Lung microvascular endothelial cell (primary cell): ENCODE results near the gene TMEM135. TPM values are rescaled to one million over a fixed set of nuclear protein-coding genes. Genes with fewer than 3 reads are reported as not detected.
"Not testable (repeated sequence)": the region's sequence is repeated elsewhere in the genome, so short reads cannot be mapped to it uniquely, and the experiment has no call there.

Source experiments
- DNase-seq, 2 donors: peaks; one replicate each; pipeline versions ENCODE4 v3.0.0 to v3.0.0-alpha.2; 2010; ENCODE audit warnings: low read depth in 2 of 2
- total RNA-seq: library from RNA; depleted of rRNA; stranded (reverse); fragments of >200 nt; gene quantifications from 2 replicates; pipeline ENCODE4 v1.2.1, GENCODE V29; 2014

TMEM135 gene
- 14.9 and 18.5 TPM in 2 replicates for total RNA-seq

DNA sequence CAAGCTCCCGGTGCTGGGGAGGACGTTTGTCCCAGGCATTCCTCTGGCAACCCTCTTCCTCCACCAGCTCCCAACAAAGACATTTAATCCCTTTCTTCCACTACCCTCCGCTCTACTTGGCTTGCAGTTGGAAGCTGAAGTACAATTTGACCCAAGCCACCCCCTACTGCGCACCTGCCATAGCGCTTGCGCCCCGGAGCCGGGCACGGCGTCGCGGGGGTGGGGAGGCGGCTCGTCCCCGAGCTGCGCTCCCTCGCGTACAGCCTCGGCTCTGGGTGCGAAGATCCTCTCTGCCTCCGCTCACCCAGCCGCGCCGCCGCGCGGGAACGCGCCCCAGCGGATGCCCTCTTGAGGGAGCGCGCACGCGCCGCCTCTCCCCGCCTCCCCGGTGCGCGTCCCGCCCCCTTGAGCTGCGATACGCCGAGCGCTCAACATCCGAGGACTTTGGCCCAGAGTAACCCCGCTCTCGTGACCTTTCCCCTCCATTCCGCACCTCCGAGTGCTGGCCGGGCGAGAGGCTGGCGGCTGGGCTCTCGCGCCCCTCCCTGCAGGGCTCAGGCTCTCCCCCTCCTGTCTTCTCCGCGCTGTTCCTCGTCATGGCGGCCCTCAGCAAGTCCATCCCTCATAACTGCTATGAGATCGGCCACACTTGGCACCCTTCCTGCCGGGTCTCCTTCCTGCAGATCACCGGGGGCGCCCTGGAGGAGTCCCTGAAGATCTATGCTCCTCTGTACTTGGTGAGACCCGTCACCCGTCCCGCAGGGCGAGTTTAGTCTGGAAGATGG is at the start of gene TMEM135:
TSS of gene TMEM135 (plus strand) at position 485 of the 785 bp plus-strand sequence. CDS start at position 597, 112 bp downstream.
- DNase-seq = peak; percentile 90 to 92

DNA sequence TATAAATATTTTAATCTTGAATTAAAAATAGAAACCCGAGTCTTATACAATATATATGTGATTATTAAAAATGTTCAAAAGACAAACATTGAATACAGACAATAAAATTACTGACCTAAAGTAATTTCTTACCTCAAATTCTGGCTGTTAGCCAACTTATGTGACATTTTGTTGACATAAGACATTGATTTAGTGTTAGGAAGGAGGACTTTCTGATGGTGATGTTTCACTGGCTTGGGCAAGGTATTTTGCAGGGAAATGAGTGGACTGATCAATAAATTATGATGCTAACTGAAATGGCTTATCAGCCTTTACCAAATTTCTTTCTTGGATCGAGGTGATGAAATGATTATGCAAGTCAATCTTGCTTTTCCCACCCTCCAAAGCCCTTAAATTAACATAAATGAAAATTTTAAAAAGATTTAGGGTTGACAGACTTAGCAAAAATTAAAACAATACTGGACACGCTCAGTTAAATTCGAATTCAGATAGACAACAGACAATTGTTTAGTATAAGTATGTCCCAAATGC is 49.3 kb upstream of the TMEM135 start:
- DNase-seq = no peak

DNA sequence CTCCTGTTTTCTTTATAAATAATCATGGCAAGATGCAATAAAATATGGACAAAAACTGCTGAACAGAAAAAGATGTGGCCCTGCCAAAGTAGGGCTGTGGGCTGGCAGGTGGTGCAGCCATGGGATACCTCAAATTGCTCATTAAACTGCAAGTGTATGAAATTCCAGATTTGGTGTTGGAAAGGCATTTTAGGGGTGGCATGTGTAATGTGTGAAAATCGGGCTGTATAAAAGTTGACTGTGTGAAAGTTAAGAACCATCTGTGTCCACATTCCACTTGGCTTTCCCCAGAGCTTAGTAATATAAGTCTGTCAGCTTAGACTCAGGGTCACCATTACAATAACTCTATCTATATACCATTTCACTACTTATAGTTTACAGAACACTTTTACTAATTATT is 47.7 kb upstream of the TMEM135 start:
- DNase-seq = no peak

DNA sequence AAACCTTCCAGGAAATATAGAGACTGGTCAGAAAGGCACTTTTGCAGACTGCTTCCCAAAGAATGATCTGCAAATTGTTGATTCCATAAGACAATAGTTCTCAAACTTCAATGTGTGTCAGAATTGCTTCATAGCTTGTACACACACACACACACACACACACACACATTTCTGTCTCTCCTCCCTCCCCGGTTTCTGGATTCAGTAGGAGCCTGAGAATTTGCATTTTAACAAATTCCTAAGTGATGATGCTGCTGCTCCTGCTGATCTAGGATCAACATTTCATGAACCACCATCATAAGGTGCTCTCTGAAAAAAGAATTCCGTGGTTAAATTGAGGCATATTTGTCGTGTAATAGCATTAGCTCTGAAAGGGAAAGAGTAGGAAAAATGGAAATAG is 47.2 kb upstream of the TMEM135 start:
- peak in 1 of 2 donors; percentile 36 for DNase-seq

DNA sequence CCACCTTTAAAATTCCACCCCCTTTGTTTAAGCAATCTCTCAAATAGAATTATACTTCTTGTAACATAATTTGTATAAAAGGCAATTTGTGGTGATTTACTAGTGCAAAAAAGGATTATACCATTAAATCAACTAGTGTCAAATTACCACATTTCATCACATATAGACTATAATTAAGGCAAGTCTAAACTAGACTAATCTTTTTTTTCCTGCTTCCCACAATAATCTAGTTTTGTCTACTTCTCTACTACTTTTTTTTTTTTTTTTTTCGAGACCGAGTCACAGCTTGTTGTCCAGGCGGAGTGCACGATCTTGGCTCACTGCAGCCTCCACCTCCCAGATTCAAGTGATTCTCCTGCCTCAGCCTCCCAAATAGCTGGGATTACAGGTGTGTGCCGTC is 46.4 kb upstream of the TMEM135 start:
- no peak for DNase-seq

DNA sequence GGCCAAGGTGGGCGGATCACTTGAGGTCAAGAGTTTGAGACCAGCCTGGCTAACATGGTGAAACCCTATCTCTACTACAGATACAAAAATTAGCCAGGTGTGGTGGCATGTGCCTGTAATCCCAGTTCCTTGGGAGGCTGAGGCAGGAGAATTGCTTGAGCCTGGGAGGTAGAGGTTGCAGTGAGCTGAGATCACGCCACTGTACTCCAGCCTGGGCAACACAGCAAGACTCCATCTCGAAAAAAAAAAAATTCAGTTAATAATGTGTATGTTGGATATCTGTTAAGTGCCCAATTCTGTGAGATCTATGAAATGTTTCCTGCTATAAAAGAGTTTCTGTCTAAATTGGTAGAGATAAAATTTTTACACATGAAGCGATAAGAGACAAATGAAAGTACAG is 45.4 kb upstream of the TMEM135 start:
- not testable (repeated sequence) for DNase-seq

DNA sequence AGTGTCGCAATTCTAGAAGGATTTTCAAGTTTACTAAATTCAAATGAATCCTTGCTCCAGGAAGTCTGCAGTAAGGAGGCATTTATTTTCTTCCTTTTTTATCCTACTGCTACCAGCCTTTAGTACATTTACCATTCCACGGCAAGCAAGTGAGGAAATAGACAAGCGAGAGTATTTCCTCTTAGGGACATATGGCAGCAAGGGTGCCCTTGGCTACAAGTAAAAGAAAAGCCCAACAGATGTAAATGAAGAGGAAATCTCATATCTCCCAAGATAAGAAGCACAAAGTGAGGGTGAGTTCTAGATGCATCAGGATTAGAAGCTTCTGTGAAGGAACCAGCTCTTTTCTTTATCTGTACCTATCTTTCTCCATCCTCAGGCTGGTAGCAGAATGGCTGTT is 44.7 kb upstream of the TMEM135 start:
- no peak for DNase-seq

DNA sequence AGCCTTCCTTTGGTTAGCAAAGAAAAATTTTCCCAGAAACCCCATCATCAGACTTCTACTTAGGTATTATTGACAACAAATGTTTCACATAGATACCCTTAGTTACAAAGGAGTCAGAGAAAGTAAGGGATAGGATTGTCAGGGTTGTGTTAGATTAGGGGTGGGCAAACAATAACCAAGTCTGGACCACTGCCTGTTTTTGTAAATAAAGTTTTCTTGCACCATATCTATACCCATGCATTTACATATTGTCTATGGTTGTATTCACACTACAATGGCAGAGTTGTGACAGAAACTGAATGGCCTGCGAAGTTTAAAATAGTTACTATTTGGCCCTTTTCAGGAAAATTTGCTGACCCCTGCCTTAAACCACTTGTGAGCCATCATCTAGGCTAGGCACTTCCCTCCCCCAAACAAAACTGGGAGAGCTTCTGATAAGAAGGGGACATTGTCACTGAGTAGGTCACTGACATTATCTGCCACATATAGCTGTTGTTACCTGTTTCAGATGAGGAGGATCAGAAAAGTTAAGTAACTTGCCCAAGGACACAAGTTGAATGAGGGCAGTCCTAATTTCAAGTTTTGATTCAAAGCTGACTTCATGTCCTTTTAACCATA is 40.7 kb upstream of the TMEM135 start:
- no peak for DNase-seq

DNA sequence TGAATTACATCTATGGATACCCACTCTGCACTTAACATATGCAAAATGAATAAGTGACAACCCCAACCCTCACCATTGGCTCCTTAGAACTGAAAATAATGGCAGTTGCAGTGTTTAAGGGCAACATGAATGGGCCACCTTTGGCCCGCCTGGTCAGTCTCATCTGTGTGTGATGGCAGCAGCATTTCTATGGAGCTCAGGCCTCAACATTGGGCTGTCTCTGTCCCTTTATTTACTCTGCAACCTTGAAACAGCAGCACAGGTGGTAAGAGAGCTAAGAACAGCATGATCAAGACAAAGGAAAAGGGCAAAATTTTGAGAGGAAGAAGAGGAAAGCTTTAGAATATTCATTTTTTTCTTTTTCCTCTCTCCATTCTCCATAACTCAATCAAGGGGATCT is 38.3 kb upstream of the TMEM135 start:
- DNase-seq = no peak

DNA sequence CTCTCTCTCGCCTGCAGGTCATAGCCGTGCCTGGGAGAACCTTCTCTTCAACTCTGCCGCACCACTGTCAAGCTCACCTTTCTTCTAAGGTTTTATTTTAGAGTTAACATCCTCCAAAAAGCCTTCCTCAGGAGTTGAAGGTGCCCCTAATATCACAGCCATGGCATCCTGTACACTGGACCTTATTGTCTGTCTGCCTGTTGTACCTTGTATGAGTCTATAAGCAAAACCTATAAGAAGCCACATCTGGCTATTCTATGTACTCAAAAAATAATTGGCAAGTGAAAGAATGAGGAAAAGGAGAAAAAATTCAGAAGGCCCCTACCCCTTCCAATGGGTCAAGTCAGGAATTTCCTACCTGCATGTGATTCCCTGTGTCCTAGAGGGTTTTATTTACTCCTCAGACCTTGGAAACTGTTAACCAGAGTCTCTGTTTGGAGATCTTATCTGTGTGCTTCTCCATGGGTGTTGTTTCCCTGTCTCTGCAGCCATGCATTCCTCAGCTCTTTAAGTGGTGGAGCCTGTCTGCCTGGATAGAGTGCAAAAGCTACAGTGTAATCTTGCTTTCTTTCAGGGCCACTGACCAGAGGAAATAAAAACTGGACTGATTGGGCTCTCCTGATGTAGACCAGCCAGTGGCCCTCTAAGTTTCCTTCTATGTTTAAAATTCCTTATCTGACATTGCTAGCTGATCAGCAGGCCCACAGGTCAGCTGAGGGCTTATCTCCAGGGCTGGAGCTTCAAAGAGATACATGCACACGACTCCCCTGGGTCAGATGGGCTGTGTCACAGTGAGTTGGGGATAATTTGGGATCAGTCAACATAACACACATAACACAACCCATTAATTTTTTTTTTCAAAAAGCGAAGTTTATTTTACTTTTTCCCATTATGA is 37.6 kb upstream of the TMEM135 start:
- no peak for DNase-seq

DNA sequence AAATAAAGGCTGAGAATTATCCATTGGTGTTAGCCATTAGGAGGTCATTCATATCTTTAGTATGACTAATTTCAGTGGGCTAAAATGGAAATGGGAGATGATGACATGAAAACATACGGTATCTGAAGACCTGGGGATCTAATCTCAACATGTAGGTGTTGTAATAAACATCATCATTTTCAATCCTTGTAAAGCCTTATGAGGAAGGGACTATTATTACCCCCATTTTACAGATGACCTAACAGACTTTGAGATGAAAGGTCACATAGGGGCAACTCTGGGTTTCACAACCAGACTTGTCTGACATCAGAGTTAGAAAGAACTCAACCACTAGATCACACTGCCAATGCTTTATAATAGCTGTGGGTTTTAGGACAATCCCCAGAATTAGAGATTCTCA is 34.8 kb upstream of the TMEM135 start:
- no peak for DNase-seq

DNA sequence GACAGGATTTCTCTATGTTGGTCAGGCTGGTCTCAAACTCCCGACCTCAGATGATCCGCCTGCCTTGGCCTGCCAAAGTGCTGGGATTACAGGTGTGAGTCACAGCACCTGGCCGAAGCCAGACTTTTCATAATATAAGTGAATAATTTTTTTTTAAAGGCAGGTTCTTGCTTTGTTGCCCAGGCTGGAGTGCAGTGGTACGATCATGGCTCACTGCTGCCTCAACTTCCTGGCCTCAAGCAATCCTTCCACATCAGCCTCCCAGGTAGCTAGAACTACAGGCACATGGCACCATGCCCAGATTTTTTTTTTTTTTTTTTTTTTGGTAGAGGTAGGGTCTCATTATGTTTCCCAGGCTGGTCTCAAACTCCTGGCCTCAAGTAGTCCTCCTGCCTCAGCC is 33.5 kb upstream of the TMEM135 start:
- not testable (repeated sequence) for DNase-seq

DNA sequence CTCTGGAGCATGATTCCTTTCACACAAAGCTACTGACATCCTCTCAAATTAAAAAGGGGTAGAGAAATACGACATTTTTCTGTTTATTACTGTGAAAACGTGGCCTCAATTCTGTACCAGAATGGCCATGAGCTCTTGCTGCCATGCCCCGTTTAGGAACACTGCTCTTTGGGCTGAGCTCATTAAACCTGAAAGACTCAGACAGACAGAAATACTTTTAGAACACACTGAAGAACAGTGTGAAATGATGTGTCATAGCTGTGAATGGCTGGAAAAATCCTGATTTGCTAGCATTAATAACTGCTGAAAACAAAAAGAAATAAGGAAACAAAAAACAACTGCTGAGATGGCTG is 32.2 kb upstream of the TMEM135 start:
- DNase-seq = no peak

DNA sequence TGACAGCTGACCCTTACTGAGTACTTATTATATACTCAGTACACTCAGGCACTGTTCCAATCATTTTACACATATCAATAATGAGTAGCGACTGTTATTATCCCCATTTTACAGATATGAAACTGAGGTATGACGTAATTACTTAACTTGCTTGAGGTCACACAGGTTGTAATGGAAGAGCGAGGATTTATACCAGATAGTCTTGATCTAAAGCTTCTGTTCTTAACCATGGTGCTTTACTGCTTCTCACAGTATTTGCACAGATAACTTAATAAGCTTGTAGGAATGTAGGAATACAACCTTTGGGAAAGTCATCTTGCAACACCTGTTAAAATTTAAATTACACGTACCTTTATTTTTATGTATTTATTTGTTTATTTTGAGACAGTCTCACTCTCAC is 31.7 kb upstream of the TMEM135 start:
- DNase-seq = no peak

DNA sequence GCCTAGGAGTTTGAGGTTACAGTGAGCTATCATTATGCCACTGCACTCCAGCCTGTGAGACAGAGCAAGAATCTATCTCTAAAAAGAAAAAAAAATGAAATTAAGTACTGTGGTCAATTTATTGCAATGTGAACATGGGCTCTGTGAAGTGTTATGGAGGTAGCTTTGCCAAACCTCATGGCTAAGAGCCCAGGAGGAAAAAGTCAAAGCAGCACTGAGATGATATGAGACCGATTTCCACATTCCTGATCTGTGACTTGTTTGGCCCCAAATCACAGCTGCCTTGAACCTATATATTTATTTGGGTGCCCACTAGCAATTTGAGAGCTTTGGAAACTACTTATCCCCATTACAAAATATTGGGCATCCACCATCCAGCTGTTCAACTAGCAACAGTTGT is 29.8 kb upstream of the TMEM135 start:
- no peak for DNase-seq

DNA sequence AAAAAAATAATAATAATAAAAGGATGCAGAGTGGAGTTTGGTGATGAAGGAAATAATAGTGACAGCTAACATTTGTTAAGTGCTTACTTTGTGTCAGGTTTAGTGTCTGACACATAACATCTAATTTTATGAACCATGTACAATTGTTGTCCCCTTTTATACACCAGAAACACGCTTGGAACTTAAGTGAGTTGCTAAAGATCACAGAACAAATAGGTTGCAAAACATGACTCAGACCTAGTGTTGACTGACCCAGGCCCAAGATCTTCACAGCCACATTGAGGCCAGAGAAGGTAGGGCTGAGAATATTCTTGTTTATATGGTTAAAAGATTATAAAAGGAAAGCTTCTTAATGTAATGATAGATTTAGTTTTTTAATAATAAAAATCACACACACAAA is 25.6 kb upstream of the TMEM135 start:
- no peak for DNase-seq

DNA sequence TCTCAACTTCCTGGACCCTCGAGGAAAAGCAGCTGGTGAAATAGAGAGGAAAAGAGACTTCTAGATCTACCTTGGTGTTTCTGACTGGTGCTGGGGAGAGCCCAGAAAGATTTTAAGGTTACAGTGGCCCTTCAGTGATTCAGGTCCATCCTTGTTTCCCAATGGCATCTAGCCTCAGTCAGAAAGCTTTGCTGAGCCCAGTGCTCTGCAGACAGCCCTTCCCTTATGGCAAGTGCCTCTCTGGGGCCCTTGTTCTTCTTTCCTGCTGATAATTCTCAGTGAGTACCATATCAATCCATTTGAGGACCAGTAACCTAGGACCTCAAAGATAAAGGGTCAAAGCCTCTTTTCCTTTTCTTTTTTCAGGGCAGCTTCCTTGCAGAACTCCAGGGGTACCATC is 25.1 kb upstream of the TMEM135 start:
- no peak for DNase-seq

DNA sequence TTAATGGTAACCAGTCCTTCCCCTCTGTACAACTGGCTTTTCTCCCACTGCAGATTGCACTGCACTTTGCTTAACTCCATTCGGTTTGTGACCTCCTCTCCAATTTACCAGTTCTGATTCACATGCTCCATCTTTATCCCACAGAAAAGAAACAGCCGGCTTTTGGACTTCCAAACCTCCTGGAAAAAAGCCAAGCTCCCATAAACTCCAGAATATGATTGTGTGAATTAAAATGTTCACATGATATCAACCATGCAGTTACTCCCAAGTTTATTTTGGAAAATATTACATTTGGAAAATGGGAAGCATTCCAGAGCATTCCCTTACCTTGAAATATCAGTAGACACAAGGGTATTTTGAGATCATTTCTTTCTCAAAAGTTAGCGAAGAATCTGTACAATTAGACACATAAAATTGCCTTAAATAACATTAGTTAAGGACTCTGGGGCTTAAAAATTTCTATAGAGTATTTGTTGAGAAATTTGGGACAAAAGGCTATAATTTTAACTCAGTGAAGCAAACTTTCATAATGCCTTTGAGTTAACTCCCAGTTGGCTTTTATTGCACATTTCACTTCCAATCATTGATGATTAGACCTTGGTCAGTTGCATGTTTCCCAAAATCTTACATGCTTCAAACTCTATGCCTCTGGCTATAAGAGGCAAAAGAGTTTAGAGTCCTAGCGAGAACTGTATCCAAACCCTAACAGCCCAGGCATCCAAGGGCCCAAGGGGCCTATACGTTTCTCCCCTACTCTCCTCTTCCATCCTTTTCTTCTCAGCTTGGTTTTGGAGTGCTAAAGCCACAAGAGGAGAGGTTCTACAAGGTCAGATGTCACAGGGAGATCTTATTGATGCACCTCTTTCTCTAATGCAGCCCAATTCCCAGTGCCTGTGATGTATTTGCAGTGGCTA is 23.6 kb upstream of the TMEM135 start:
- peak in 1 of 2 donors; percentile 88 for DNase-seq

DNA sequence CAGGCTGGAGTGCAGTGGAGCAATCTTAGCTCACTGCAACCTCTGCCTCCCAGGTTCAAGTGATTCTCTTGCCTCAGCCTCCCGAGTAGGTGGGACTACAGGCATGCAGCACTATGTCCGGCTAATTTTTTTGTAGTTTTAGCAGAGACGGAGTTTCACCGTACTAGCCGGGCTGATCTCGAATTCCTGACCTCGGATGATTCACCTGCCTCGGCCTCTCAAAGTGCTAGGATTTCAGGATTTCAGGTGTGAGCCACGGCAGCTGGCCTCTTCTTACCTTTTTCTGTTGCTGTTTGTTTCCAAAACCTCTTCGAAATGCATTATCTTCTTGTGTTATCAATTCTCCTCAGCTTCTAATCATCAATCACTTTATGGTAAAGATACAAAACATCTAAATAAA is 22.1 kb upstream of the TMEM135 start:
- DNase-seq = no peak

DNA sequence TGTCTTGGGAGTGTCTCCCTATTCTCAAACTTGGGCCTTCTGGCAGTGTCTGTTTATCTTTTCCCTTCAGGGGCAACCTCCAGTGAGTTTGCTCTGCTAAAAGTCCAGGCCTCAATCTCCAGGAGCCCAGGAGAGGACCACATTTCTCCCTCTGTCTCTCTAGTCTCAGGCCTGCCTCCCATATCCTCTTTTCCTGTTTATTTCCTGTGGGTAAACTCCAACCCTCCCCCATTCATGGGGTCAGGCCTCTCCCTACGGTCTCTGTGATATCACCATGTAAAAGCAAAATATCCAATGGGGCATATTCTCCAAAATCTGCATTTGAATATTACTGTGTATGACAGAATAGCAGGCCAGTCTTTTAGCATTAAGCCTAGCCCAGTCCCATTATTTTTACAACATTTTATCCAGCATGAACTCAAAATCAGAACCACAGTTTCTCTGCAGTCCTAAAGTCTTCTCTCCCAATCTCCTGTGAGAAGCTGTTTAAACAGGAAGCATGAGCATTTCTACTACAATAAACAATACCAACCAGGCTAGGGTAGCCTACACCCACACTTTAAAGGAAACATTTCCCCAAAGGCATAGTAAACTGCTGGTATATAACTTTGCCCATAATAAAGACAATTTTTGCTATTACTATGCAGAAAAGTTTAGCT is 18.0 kb upstream of the TMEM135 start:
- peak; percentile 28 to 57 for DNase-seq
